Stimulated activated memory B cell treated with anti-CD40 and anti-IgM and Interleukin-4, amounts not matched to agents 10 μg/mL and 1 μg/mL and 100 μg/mL, for 72 hours (primary cell): Measurements from ENCODE around the gene GSAP.

Source experiments
- ATAC-seq: fragments of 150-1000 bp; cut with Tn5 transposase; 2 replicates; pipeline ENCODE4 v1.10.0; 2021
- H3K27ac Mint-ChIP-seq: one replicate; pipeline ENCODE4 v1.8.0; 2022; ENCODE audit warnings: mild to moderate bottlenecking, mixed read lengths
- H3K27me3 Mint-ChIP-seq: one replicate; pipeline ENCODE4 v1.8.0; 2022; ENCODE audit warnings: mixed read lengths
- H3K36me3 Mint-ChIP-seq: one replicate; pipeline ENCODE4 v1.8.0; 2022; ENCODE audit warnings: mixed read lengths
- H3K4me1 Mint-ChIP-seq: one replicate; pipeline ENCODE4 v1.8.0; 2022; ENCODE audit warnings: mixed read lengths
- H3K4me3 Mint-ChIP-seq: one replicate; pipeline ENCODE4 v1.8.0; 2022; ENCODE audit warnings: mild to moderate bottlenecking, moderate library complexity, mixed read lengths
- H3K9me3 Mint-ChIP-seq: one replicate; pipeline ENCODE4 v1.8.0; 2022; ENCODE audit warnings: mixed read lengths

Gene GSAP

GRCh38 chr7:77425101-77426051 is 9.2 kb upstream of the GSAP start:
- peak overlapping the region; percentile 76 for H3K4me3 Mint-ChIP-seq
- H3K27ac Mint-ChIP-seq = peak overlapping the region; percentile 91
- no peaks in the 10 kb centered on the region for H3K27me3 Mint-ChIP-seq
- ATAC-seq = no peak
- H3K9me3 Mint-ChIP-seq = no peaks in the 10 kb centered on the region
- no peaks in the 10 kb centered on the region for H3K36me3 Mint-ChIP-seq
- peaks cover 41% of the 10 kb centered on the region for H3K4me1 Mint-ChIP-seq

- no peak for ATAC-seq
- Mint-ChIP-seq H3K27me3 (no peaks in the 10 kb centered on the region), H3K4me3 (no peak overlapping the region), H3K9me3 (no peaks in the 10 kb centered on the region), H3K36me3 (no peaks in the 10 kb centered on the region), H3K4me1 (peaks cover 44% of the 10 kb centered on the region), H3K27ac (no peak overlapping the region)
These were observed 6.4 kb upstream of the GSAP start for GRCh38 chr7:77422500-77422899.

GRCh38 chr7:77420986-77421672 is 5.0 kb upstream of the GSAP start:
- Mint-ChIP-seq H3K4me1 (peaks cover 44% of the 10 kb centered on the region), H3K36me3 (no peaks in the 10 kb centered on the region), H3K4me3 (no peak overlapping the region), H3K27me3 (no peaks in the 10 kb centered on the region), H3K9me3 (no peaks in the 10 kb centered on the region), H3K27ac (peak overlapping the region; percentile 10)
- no peak for ATAC-seq

GRCh38 chr7:77420438-77420837 is 4.3 kb upstream of the GSAP start:
- H3K36me3 Mint-ChIP-seq = no peaks in the 10 kb centered on the region
- no peak for ATAC-seq
- peak overlapping the region; percentile 10 for H3K27ac Mint-ChIP-seq
- no peaks in the 10 kb centered on the region for H3K9me3 Mint-ChIP-seq
- H3K27me3 Mint-ChIP-seq = no peaks in the 10 kb centered on the region
- H3K4me3 Mint-ChIP-seq = no peak overlapping the region
- peaks cover 38% of the 10 kb centered on the region for H3K4me1 Mint-ChIP-seq

- H3K27me3 Mint-ChIP-seq = no peaks in the 10 kb centered on the region
- H3K9me3 Mint-ChIP-seq = no peaks in the 10 kb centered on the region
- H3K4me1 Mint-ChIP-seq = peaks cover 47% of the 10 kb centered on the region
- no peaks in the 10 kb centered on the region for H3K36me3 Mint-ChIP-seq
- no peak overlapping the region for H3K4me3 Mint-ChIP-seq
- ATAC-seq = no peak
- H3K27ac Mint-ChIP-seq = peak overlapping the region; percentile 92
These were observed 3.0 kb upstream of the GSAP start for GRCh38 chr7:77419102-77419501.

- ATAC-seq = no peak
- Mint-ChIP-seq H3K9me3 (no peaks in the 10 kb centered on the region), H3K36me3 (no peaks in the 10 kb centered on the region), H3K27ac (peak overlapping the region; percentile 92), H3K27me3 (no peaks in the 10 kb centered on the region), H3K4me3 (no peak overlapping the region), H3K4me1 (peaks cover 60% of the 10 kb centered on the region)
These were observed 1.7 kb upstream of the GSAP start for GRCh38 chr7:77417801-77418200.

- H3K27ac Mint-ChIP-seq = peak overlapping the region; percentile 92
- H3K9me3 Mint-ChIP-seq = no peaks in the 10 kb centered on the region
- peaks cover 70% of the 10 kb centered on the region for H3K4me1 Mint-ChIP-seq
- H3K4me3 Mint-ChIP-seq = peak overlapping the region; percentile 90
- peak; percentile 18 for ATAC-seq
- no peaks in the 10 kb centered on the region for H3K36me3 Mint-ChIP-seq
- no peaks in the 10 kb centered on the region for H3K27me3 Mint-ChIP-seq
These were observed 647 bp upstream of the GSAP start for GRCh38 chr7:77416621-77417371.

GRCh38 chr7:77415476-77415822 is 700 bp downstream of the GSAP start:
- Mint-ChIP-seq H3K36me3 (peaks cover 6% of the 10 kb centered on the region), H3K4me1 (peaks cover 76% of the 10 kb centered on the region), H3K9me3 (no peaks in the 10 kb centered on the region), H3K4me3 (peak overlapping the region; percentile 90), H3K27ac (peak overlapping the region; percentile 92), H3K27me3 (no peaks in the 10 kb centered on the region)
- peak; percentile 83 for ATAC-seq

- Mint-ChIP-seq H3K4me1 (peaks cover 84% of the 10 kb centered on the region), H3K27me3 (no peaks in the 10 kb centered on the region), H3K36me3 (peaks cover 6% of the 10 kb centered on the region), H3K4me3 (peak overlapping the region; percentile 90), H3K9me3 (no peaks in the 10 kb centered on the region), H3K27ac (peak overlapping the region; percentile 92)
- ATAC-seq = no peak
These were observed 2.2 kb downstream of the GSAP start for GRCh38 chr7:77413861-77414424.

GRCh38 chr7:77413128-77413527 is 3.0 kb downstream of the GSAP start:
- peaks cover 6% of the 10 kb centered on the region for H3K36me3 Mint-ChIP-seq
- H3K27ac Mint-ChIP-seq = peak overlapping the region; percentile 92
- H3K4me1 Mint-ChIP-seq = peaks cover 84% of the 10 kb centered on the region
- H3K9me3 Mint-ChIP-seq = no peaks in the 10 kb centered on the region
- ATAC-seq = no peak
- H3K27me3 Mint-ChIP-seq = no peaks in the 10 kb centered on the region
- peak overlapping the region; percentile 47 for H3K4me3 Mint-ChIP-seq

- Mint-ChIP-seq H3K27me3 (no peaks in the 10 kb centered on the region), H3K9me3 (no peaks in the 10 kb centered on the region), H3K36me3 (peaks cover 6% of the 10 kb centered on the region), H3K4me3 (no peak overlapping the region), H3K27ac (peak overlapping the region; percentile 92), H3K4me1 (peaks cover 67% of the 10 kb centered on the region)
- ATAC-seq = no peak
These were observed 6.2 kb downstream of the GSAP start for GRCh38 chr7:77409739-77410547.

- no peak overlapping the region for H3K4me3 Mint-ChIP-seq
- H3K9me3 Mint-ChIP-seq = no peaks in the 10 kb centered on the region
- peaks cover 6% of the 10 kb centered on the region for H3K36me3 Mint-ChIP-seq
- H3K27me3 Mint-ChIP-seq = no peaks in the 10 kb centered on the region
- peaks cover 61% of the 10 kb centered on the region for H3K4me1 Mint-ChIP-seq
- peak overlapping the region; percentile 92 for H3K27ac Mint-ChIP-seq
- ATAC-seq = no peak
These were observed 7.0 kb downstream of the GSAP start for GRCh38 chr7:77409005-77409738.

GRCh38 chr7:77407906-77408305 is 8.2 kb downstream of the GSAP start:
- Mint-ChIP-seq H3K9me3 (no peaks in the 10 kb centered on the region), H3K27ac (peak overlapping the region; percentile 92), H3K36me3 (peaks cover 15% of the 10 kb centered on the region), H3K4me3 (no peak overlapping the region), H3K4me1 (peaks cover 48% of the 10 kb centered on the region), H3K27me3 (no peaks in the 10 kb centered on the region)
- ATAC-seq = no peak

- peaks cover 37% of the 10 kb centered on the region for H3K4me1 Mint-ChIP-seq
- H3K4me3 Mint-ChIP-seq = no peak overlapping the region
- peaks cover 21% of the 10 kb centered on the region for H3K36me3 Mint-ChIP-seq
- ATAC-seq = no peak
- no peaks in the 10 kb centered on the region for H3K27me3 Mint-ChIP-seq
- H3K27ac Mint-ChIP-seq = no peak overlapping the region
- no peaks in the 10 kb centered on the region for H3K9me3 Mint-ChIP-seq
These were observed 9.7 kb downstream of the GSAP start for GRCh38 chr7:77406421-77406820.
